H1 (cell line): ENCODE measurements around the gene CC2D1A. TPM values are rescaled to one million over a fixed set of nuclear protein-coding genes. Genes with fewer than 3 reads are reported as not detected.

Experiments used
- ASH2L ChIP-seq: fragments of 200-600, 300-600 bp; sonication (generic); IDR thresholded peaks from one replicate; pipeline ENCODE4 v1.7.1; 2017; ENCODE audit warnings: low read length
- CBX8 ChIP-seq: fragments of 300-800, 300-1000 bp; sonication (generic); IDR thresholded peaks from 2 replicates; pipeline ENCODE4 v1.7.1; 2016; ENCODE audit warnings: low read depth, low read length, borderline replicate concordance
- CHD7 ChIP-seq: fragments of 300-600 bp; sonication (generic); IDR thresholded peaks from 2 replicates; pipeline ENCODE4 v1.7.1; 2012; ENCODE audit warnings: low read length, moderate library complexity, mild to moderate bottlenecking, inconsistent platforms; ENCODE audit not compliant: insufficient replicate concordance
- KDM5A ChIP-seq: fragments of 200-600 bp; IDR thresholded peaks from 2 replicates; pipeline ENCODE4 v1.7.1; 2012; ENCODE audit warnings: mild to moderate bottlenecking, low read length, inconsistent platforms, mixed read lengths
- SAP30 ChIP-seq: fragments of 300-600 bp; sonication (generic); IDR thresholded peaks from 2 replicates; pipeline ENCODE4 v1.7.1; 2012; ENCODE audit warnings: low read length, moderate library complexity, mild to moderate bottlenecking, inconsistent platforms; ENCODE audit not compliant: insufficient read depth, insufficient replicate concordance
- SIX5 ChIP-seq: IDR thresholded peaks from 2 replicates; pipeline ENCODE4 v1.6.1; 2011; ENCODE audit warnings: mild to moderate bottlenecking, low read depth, low read length
- SP4 ChIP-seq: IDR thresholded peaks from 2 replicates; pipeline ENCODE4 v1.6.1; 2012; ENCODE audit warnings: low read length, inconsistent platforms
- TBP ChIP-seq: IDR thresholded peaks from 2 replicates; pipeline ENCODE4 v1.6.1; 2011; ENCODE audit warnings: low read depth, low read length, improper control_type of control experiment
- polyA plus RNA-seq, 7 experiments: library from polyadenylated mRNA; depleted of rRNA in 3 of 7; stranded (reverse) in 5 of 7; unstranded in 2 of 7; fragments of >200 nt in 5 of 7; fragments of 200-250 nt in 2 of 7; gene quantifications; 1 replicate in 5 of 7; 2 replicates in 1 of 7; 4 replicates in 1 of 7; pipeline versions ENCODE4 v1.2.1 to v1.2.3, GENCODE V29; 2011 to 2013; ENCODE audit warnings: missing spikeins in 2 of 7, mixed read lengths in 2 of 7
- total RNA-seq: library from RNA; stranded (reverse); fragmentation: NEBNext Ultra II Directional; extraction: Animal tissue kit (Norgen Biotek cat#: 25700); gene quantifications from 2 replicates; pipeline ENCODE4 v1.2.1, GENCODE V29; 2021

CC2D1A gene
- total and polyA plus RNA-seq, 2 of the 8 experiments (the other 6 are each of a cell fraction or from before 2014, with no cell fraction given): 12.5 to 33.0 TPM

- peak; percentile 92 for TF ChIP-seq ASH2L
- no peak for TF ChIP-seq SIX5
- TF ChIP-seq TBP: peak; percentile 87
- TF ChIP-seq CBX8: no peak
- TF ChIP-seq CHD7: no peak
- TF ChIP-seq KDM5A: peak; percentile 68
- TF ChIP-seq SAP30: no peak
- peak; percentile 92 for TF ChIP-seq SP4
Measured at GRCh38 chr19:13952154-13952930, 46.3 kb downstream of the CC2D1A start, which contains the start of gene DCAF15 (continued).
